ENCODE measurements around the gene CLCNKB.
"Not testable (repeated sequence)": the region's sequence is repeated elsewhere in the genome, so short reads cannot be mapped to it uniquely, and the experiment has no call there.

The CLCNKB gene

GRCh38 chr1:16014509-16015482 lies 28.8 kb upstream of the CLCNKB start:
- H3K4me3 ChIP-seq, result no peak overlapping the region
- H3K27ac ChIP-seq, result peak overlapping the region in 5 of 21 experiments; percentile 28 to 79 (median 35)

- Histone ChIP-seq H3K4me3 (no peak overlapping the region), H3K27ac (peak overlapping the region in 6 of 21 experiments; percentile 28 to 84 (median 56))
Measured at GRCh38 chr1:16015491-16015890, 28.1 kb upstream of the CLCNKB start.

- no peak overlapping the region for H3K4me3 ChIP-seq
- H3K27ac ChIP-seq, result peak overlapping the region in 6 of 21 experiments; percentile 28 to 84 (median 56)
Measured at GRCh38 chr1:16015960-16016901, 27.4 kb upstream of the CLCNKB start.

- no peak overlapping the region for H3K4me3 ChIP-seq
- H3K27ac ChIP-seq, result peak overlapping the region in 8 of 21 experiments; percentile 2 to 84 (median 68)
Measured at GRCh38 chr1:16017076-16017460, 26.5 kb upstream of the CLCNKB start.

GRCh38 chr1:16017461-16018303 lies 25.9 kb upstream of the CLCNKB start, which contains the start of gene HSPB7:
TSS of gene HSPB7 (minus strand) at chr1:16018043. CDS start at chr1:16017963, 80 bp downstream.
- H3K4me3 ChIP-seq, result no peak within 1 kb of the TSS
- H3K27ac ChIP-seq, result peak within 1 kb of the TSS in 15 of 21 experiments; percentile 2 to 84 (median 63)

- H3K4me3 ChIP-seq, result no peak overlapping the region
- peak overlapping the region in 14 of 21 experiments; percentile 3 to 84 (median 60) for H3K27ac ChIP-seq
Measured at GRCh38 chr1:16018308-16018707, 25.3 kb upstream of the CLCNKB start.

- Histone ChIP-seq H3K4me3 (no peak overlapping the region), H3K27ac (peak overlapping the region in 10 of 21 experiments; percentile 24 to 84 (median 68))
Measured at GRCh38 chr1:16018749-16019643, 24.6 kb upstream of the CLCNKB start.

GRCh38 chr1:16019644-16020277 lies 23.8 kb upstream of the CLCNKB start:
- H3K27ac ChIP-seq, result peak overlapping the region in 4 of 21 experiments; percentile 72 to 84 (median 81)
- no peak overlapping the region for H3K4me3 ChIP-seq

GRCh38 chr1:16020325-16020724 lies 23.3 kb upstream of the CLCNKB start:
- H3K27ac ChIP-seq, result peak overlapping the region in 1 of 21 experiments; percentile 49
- H3K4me3 ChIP-seq, result no peak overlapping the region

- H3K4me3 ChIP-seq, H3K27ac ChIP-seq: not testable (repeated sequence)
Measured at GRCh38 chr1:16020878-16021277, 22.7 kb upstream of the CLCNKB start.

GRCh38 chr1:16021681-16022080 lies 21.9 kb upstream of the CLCNKB start, which contains the start of gene CLCNKA:
TSS of gene CLCNKA (plus strand) at chr1:16022036. CDS start at chr1:16022620, 584 bp downstream.
- Histone ChIP-seq H3K4me3 (no peak within 1 kb of the TSS), H3K27ac (no peak within 1 kb of the TSS)

- Histone ChIP-seq H3K27ac (no peak overlapping the region), H3K4me3 (no peak overlapping the region)
Measured at GRCh38 chr1:16022393-16022792, 21.2 kb upstream of the CLCNKB start.

GRCh38 chr1:16023050-16023653 lies 20.4 kb upstream of the CLCNKB start:
- H3K4me3 ChIP-seq, result no peak overlapping the region

GRCh38 chr1:16026302-16026701 lies 17.3 kb upstream of the CLCNKB start:
- not testable (repeated sequence) for H3K27ac ChIP-seq, H3K4me3 ChIP-seq

More at GRCh38 chr1:16023050-16023653, 20.4 kb upstream of the CLCNKB start:
- no peak overlapping the region for H3K27ac ChIP-seq

GRCh38 chr1:16026723-16027484 lies 16.7 kb upstream of the CLCNKB start:
- Histone ChIP-seq H3K27ac (peak overlapping the region in 1 of 21 experiments; percentile 29), H3K4me3 (no peak overlapping the region)
